Lower leg skin (tissue), 3 donors: Measurements from ENCODE around the gene NTN4.

Experiments used
- CTCF ChIP-seq, 3 donors: fragments of 450-650 bp; IDR thresholded peaks; one replicate each; pipeline ENCODE4 v1.5.1; 2016; ENCODE audit warnings: antibody characterized with exemption in 3 of 3, mild to moderate bottlenecking in 3 of 3, moderate library complexity in 2 of 3
- POLR2A ChIP-seq, 2 donors: fragments of 450-650 bp; IDR thresholded peaks; one replicate each; pipeline ENCODE4 v1.6.1; 2016 to 2017; ENCODE audit warnings: antibody characterized with exemption in 2 of 2, mild to moderate bottlenecking in 1 of 2, moderate library complexity in 1 of 2

- TF ChIP-seq CTCF (IDR thresholded peaks at IDR 0.05): no peak
- no peak for TF ChIP-seq POLR2A (IDR thresholded peaks at IDR 0.05)
These were observed 5.8 kb upstream of the NTN4 start for GRCh38 chr12:95796225-95796981.
